ENCODE measurements around the gene ACP6.
A peak's percentile ranks its signal among the peaks of the same experiment; 100 is the strongest.
"Not testable (repeated sequence)": the region's sequence is repeated elsewhere in the genome, so short reads cannot be mapped to it uniquely, and the experiment has no call there.

ACP6 gene

GRCh38 chr1:147620543-147620942 lies 49.8 kb downstream of the ACP6 start:
- DNase-seq (ENCODE audit: low read depth, low spot score) = no peak

GRCh38 chr1:147619741-147620140 lies 50.6 kb downstream of the ACP6 start:
- no peak for DNase-seq (ENCODE audit: low read depth, low spot score)

DNA sequence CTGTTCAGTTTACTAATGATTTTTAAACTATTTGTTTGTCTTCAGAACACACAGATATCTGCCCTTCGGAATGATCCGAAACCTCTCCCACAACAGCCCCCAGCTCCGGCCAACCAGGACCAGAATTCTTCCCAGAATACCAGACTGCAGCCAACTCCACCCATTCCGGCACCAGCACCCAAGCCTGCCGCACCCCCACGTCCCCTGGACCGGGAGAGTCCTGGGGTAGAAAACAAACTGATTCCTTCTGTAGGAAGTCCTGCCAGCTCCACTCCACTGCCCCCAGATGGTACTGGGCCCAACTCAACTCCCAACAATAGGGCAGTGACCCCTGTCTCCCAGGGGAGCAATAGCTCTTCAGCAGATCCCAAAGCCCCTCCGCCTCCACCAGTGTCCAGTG lies 51.6 kb downstream of the ACP6 start:
- no peak for DNase-seq (ENCODE audit: low read depth, low spot score)

- no peak for DNase-seq (ENCODE audit: low read depth, low spot score)
Measured at GRCh38 chr1:147618077-147618569, 52.2 kb downstream of the ACP6 start.

DNA sequence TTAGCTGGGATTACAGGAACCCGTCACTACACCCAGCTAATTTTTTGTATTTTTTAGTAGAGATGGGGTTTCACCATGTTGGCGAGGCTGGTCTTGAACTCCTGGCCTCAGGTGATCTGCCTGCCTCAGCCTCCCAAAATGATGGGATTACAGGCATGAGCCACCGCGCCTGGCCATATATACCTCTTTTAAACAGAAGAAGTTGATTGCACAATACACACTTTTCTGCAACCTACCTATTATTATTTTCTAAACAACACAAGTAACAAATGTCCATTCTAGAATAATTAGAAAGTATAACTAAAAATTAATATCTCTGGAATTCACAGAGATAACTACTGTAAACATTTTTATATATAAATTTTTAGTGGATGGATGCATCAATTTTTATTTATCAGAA lies 55.4 kb downstream of the ACP6 start:
- not testable (repeated sequence) for DNase-seq (ENCODE audit: low read depth, low spot score)

- no peak for DNase-seq (ENCODE audit: low read depth, low spot score)
Measured at GRCh38 chr1:147613506-147613905, 56.8 kb downstream of the ACP6 start.

GRCh38 chr1:147612366-147612765 lies 58.0 kb downstream of the ACP6 start:
- no peak for DNase-seq (ENCODE audit: low read depth, low spot score)

- DNase-seq (ENCODE audit: low read depth, low spot score) = no peak
Measured at GRCh38 chr1:147611586-147611985, 58.7 kb downstream of the ACP6 start.

GRCh38 chr1:147611021-147611426 lies 59.3 kb downstream of the ACP6 start:
- DNase-seq (ENCODE audit: low read depth, low spot score) = no peak

DNA sequence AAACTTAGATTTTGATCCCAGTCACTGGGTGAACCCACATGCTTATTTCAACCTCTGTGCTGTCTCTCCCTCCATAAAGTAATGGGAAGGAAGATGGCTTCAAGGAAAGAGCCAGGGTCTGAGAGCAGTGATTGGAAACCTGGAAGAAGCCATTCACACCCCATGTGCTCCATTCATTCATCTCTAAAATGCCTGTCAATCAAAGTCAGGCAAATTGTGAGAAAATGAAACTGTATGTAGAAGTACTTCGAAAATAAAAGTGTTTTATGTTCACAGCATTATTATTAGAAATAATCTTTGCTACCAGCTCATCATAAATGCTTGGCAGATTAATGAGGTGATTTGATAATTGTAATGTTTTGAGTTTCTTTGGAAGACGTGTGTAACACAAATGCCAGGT lies 61.0 kb downstream of the ACP6 start:
- no peak for DNase-seq (ENCODE audit: low read depth, low spot score)

DNA sequence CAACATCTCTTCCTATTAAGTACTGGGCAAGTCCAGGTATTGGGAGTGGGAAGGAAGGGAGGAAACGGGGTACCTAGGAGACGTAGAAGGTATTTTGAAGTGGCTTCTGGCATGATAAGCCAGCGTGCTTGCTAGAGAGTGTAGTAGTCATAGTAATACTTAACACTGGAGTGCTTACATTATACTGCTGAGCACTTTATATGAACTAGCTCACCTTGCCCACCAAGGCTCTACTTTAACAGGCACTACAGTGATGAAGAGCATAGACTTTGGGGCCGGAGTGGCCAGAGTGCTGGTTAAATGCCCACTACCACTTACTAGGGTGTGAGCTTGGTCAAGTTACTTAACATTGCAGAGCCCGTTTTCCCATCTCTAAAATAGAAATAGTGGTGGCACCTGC lies 61.7 kb downstream of the ACP6 start:
- no peak for DNase-seq (ENCODE audit: low read depth, low spot score)

DNA sequence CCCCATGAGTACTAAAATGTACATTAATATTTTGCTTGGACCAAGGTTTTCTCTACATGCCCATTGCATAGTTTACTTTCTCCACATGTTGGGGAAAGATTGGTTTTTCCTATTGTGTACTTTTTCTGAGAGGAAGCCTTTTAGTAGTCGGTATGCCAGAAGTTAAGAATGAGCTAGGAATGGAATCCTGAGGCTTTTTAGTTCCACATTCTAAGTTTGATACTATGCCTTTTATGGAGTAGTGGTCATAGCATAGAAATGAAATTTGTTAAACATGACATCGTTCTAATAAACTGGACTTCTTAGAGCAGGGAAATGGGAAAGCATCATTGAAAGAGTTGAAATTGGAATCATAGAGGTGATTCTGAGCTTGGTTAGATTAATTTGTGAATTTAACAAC lies 64.7 kb downstream of the ACP6 start:
- no peak for DNase-seq (ENCODE audit: low read depth, low spot score)

- DNase-seq (ENCODE audit: low read depth, low spot score) = no peak
Measured at GRCh38 chr1:147603986-147604385, 66.3 kb downstream of the ACP6 start.

DNA sequence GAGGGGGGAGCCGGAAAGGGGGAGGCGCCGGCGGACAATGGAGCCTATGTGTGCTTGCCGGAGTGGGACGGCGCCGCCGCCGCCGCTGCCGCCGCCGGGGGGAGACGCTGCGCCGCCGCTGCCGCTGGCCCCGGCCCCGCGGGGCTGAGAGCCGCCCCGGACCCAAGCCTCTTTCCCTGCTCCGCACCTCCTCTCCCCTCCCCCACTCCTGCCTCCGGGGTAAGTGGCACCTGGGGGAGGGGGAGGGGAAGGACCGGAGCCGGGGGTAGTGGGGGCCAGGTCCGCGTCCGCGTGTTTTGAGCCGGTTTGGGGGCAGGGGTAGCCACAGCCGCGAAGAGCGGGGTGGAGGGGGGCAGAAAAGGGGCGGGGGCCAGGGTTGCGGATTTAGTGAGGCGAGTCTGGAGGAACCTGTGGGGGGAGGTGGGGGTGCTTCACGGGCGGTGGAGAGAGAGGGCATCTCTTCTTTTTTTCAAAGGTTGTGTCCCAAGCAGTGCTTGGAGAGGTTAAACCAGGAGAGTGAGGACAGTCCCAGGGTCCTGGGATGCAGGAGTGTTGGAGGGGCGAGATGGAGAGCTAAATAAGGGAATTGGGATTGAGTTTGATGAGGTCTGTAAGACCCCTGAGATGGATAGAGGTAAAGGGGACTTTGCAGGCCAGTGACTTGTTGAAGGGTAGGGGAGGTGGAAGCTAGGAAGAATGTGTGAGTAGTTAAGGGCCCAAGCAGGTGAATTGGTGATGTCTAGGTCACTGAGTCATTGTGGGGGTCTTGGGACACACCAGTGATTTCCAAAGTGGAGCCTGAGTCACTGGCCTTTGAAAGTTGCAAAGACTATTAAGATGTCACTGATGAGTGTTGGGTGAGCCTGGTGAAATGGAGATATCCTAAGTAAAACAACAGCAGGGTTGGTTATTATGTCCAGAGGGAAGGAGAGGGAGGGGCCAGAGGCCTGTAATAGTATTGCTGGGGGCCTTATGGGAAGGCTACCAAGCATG lies 69.9 kb downstream of the ACP6 start:
- DNase-seq (ENCODE audit: low read depth, low spot score) = no peak

GRCh38 chr1:147599362-147600118 lies 70.8 kb downstream of the ACP6 start:
- peak; percentile 96 for DNase-seq (ENCODE audit: low read depth, low spot score)

- no peak for DNase-seq (ENCODE audit: low read depth, low spot score)
Measured at GRCh38 chr1:147598621-147599361, 71.5 kb downstream of the ACP6 start.

- DNase-seq (ENCODE audit: low read depth, low spot score) = no peak
Measured at GRCh38 chr1:147597010-147597409, 73.3 kb downstream of the ACP6 start.

Data from activated naive CD8-positive, alpha-beta T cell treated with anti-CD3 and anti-CD28 coated beads, Interleukin-2, amount 50 U/mL, for 16 hours (primary cell).